ENCODE data around the gene SNN. TPM values are rescaled to one million over a fixed set of nuclear protein-coding genes. Genes with fewer than 3 reads are reported as not detected.

SNN gene
- total and polyA plus RNA-seq, 8 donors, result 21.1 to 42.5 (median 31.4) TPM

DNA sequence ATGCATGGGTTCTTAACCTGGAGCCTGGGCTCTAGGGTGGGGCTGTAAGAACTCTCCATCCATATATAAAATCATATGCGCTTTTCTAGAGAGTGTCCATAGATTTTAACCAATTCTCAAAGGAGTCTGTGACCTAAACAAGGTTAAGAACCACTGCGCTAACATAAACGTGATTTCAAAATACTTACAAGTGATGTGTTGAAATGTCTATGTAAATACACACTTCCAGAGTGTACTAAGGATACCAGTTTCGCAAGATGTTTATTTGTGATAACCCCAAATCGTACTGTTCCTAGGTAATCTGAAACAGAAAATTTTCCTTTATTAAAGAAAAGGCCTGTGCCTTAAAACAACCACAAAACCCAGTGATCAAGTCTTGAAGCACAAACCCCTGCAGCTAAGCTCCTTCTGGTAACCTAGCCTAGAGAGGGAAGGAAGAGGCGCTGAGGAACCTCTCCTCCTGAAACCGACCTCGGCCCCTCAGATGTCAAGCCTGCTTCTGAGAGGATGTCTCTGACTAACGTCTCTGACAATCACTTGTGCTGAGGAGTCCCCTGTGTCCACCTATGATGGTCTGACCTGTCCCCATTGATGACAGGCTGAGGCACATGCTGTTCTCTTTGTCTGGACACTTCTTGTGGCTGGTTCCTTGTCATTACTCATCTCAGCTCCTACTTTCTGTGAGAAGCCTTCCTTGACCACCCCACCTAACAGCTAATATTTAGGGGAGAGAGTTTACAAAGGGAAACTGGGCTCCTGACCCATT is 32.2 kb downstream of the SNN start:
- Histone ChIP-seq H3K27me3 (no peaks in the 10 kb centered on the region), H3K27ac (peak overlapping the region in 1 of 2 donors; percentile 73), H3K4me1 (peaks cover 0 to 24% of the 10 kb centered on the region in 2 donors), H3K4me3 (no peak overlapping the region), H3K36me3 (peaks cover 0 to 62% of the 10 kb centered on the region in 2 donors), H3K9me3 (no peaks in the 10 kb centered on the region)
- ATAC-seq (peak; percentile 62), DNase-seq (no peak)
- intact Hi-C loops (cut with DNase I), result no loop called here
- no peak for TF ChIP-seq CTCF (IDR thresholded peaks at IDR 0.05)

DNA sequence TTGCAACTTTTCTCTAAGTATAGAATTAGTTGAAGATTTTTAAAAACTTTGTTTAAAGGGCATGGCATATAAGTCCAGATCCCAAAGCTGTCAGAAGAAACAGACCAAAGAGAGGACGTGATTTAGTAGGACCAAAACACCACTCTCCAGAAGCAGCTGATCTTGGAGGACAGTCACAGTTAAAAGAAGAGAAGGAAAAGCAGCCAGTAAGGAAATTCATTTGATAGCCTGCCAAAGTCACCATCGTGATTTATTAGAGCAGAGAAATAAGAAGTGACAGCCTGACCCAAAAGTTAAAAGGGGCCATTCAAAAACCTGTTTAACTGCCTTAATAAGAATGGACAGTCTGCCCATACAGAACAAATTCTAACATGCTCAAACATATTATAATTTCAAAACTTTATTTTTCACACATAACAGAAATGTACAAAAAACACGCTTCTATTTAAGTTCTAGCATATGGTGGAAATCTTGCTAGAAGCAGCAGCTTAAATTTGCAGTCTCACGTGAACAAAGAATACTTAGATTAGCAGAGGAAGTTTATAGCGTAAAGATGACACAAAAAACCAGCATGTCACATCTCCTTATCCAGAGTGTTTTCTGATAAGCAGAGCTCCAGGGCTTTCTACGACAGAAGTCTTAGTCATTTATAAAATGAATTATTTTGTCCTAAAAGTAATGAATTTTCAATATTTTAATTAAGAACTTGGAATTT is 37.2 kb downstream of the SNN start:
- intact Hi-C loops (cut with DNase I), result loop anchor here in 1 of 2 donors (5.0 kb wide), 1 partner anchor 48 kb away; no protein-coding TSS in a partner anchor
- TF ChIP-seq CTCF (IDR thresholded peaks at IDR 0.05), result no peak
- Histone ChIP-seq H3K4me1 (peaks cover 0 to 20% of the 10 kb centered on the region in 2 donors), H3K27me3 (no peaks in the 10 kb centered on the region), H3K36me3 (peaks cover 0 to 57% of the 10 kb centered on the region in 2 donors), H3K4me3 (no peak overlapping the region), H3K27ac (no peak overlapping the region), H3K9me3 (no peaks in the 10 kb centered on the region)
- no peak for DNase-seq
- ATAC-seq, result no peak

- TF ChIP-seq CTCF (IDR thresholded peaks at IDR 0.05), result no peak
- peaks cover 0 to 12% of the 10 kb centered on the region in 2 donors for H3K4me1 ChIP-seq
- no peak for DNase-seq
- no peak for ATAC-seq
- no peak overlapping the region for H3K27ac ChIP-seq
- no peak overlapping the region for H3K4me3 ChIP-seq
- no peaks in the 10 kb centered on the region for H3K9me3 ChIP-seq
- no peaks in the 10 kb centered on the region for H3K27me3 ChIP-seq
- peaks cover 0 to 65% of the 10 kb centered on the region in 2 donors for H3K36me3 ChIP-seq
- intact Hi-C loops (cut with DNase I), result loop anchor here in 1 of 2 donors (5.0 kb wide), 1 partner anchor 49 kb away; no protein-coding TSS in a partner anchor
Measured at GRCh38 chr16:11706180-11706742, 38.0 kb downstream of the SNN start.

DNA sequence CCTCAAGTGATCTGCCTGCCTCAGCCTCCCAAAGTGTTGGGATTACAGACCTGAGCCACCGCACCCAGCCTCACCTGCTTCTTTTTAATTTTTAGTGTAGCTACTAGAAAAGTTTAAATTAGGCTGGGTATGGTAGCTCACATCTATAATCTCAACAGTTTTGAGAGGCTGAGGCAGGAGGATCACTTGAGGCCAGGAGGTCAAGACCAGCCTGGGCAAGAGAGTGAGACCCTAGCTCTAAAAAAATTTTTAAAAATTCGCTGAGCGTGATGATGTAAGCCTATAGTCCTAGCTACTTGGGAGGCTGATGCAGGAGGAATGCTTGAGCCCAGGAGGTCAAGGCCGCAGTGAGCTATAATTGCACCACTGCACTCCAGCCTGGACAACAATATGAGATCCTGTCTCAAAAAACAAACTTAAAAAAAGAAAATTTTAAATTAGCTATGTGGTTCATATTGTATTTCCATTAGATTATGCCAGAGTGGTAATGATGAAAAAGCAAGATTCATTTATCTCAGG is 39.5 kb downstream of the SNN start:
- DNase-seq, result no peak
- Histone ChIP-seq H3K4me3 (no peak overlapping the region), H3K27ac (no peak overlapping the region), H3K36me3 (peaks cover 0 to 72% of the 10 kb centered on the region in 2 donors), H3K9me3 (no peaks in the 10 kb centered on the region), H3K4me1 (peaks cover 0 to 20% of the 10 kb centered on the region in 2 donors), H3K27me3 (no peaks in the 10 kb centered on the region)
- no peak for ATAC-seq
- intact Hi-C loops (cut with DNase I), result loop anchor here in 1 of 2 donors (5.0 kb wide), 1 partner anchor 50 kb away; no protein-coding TSS in a partner anchor
- no peak for TF ChIP-seq CTCF (IDR thresholded peaks at IDR 0.05)

Measured in left lung (tissue), 10 donors.